ENCODE measurements around the gene TSPAN4.

- TF ChIP-seq SMC3 (IDR thresholded peaks at IDR 0.05; ENCODE audit: borderline replicate concordance, low read length) (no peak), PBX3 (IDR thresholded peaks at IDR 0.05; ENCODE audit: insufficient replicate concordance, low read depth, low read length) (no peak), CTCF (IDR thresholded peaks at IDR 0.05 in 2 of 3, conservative IDR thresholded peaks at IDR 0.05 in 1 of 3; ENCODE audit: control insufficient read depth in 2 of 3, extremely low read depth in 1 of 3, insufficient read depth in 1 of 3, low read depth in 3 of 3, low read length in 3 of 3) (no peak)
These were observed 68.0 kb downstream of the TSPAN4 start, which contains the start of gene CHID1 for GRCh38 chr11:910589-911030.
